HEK293 (cell line): ENCODE measurements around the gene ANP32B.

ENCODE experiments used
- CTCF ChIA-PET: fragments of 350-600 bp; formaldehyde crosslinking; extraction: SDS; loops from one replicate; lab custom pipeline; 2021; ENCODE audit warnings: antibody characterized with exemption; lab: Yijun Ruan, JAX
- POLR2A ChIA-PET: fragments of 300-600 bp; formaldehyde crosslinking; extraction: SDS; loops from one replicate; lab custom pipeline; 2020; ENCODE audit warnings: antibody characterized with exemption, inconsistent platforms; lab: Yijun Ruan, JAX
- H3K27ac ChIP-seq: fragments of 200-500 bp; sonication (Bioruptor generic); 2 replicates; pipeline ENCODE4 v1.5.1; 2014; ENCODE audit warnings: low read depth, low read length, control low read depth, inconsistent platforms; ENCODE audit errors: extremely low read depth
- H3K36me3 ChIP-seq, 2 experiments: fragments of 200-500 bp in 1 of 2; sonication (Bioruptor generic) in 1 of 2; 1 replicate in 1 of 2; 2 replicates in 1 of 2; pipeline ENCODE4 v1.5.1; 2014 to 2017; ENCODE audit warnings: inconsistent platforms in 2 of 2, low read length in 2 of 2; ENCODE audit not compliant: control insufficient read depth in 2 of 2, insufficient read depth in 1 of 2
- H3K4me1 ChIP-seq: fragments of 200-500 bp; sonication (Bioruptor generic); 2 replicates; pipeline ENCODE4 v1.5.1; 2014; ENCODE audit warnings: mild to moderate bottlenecking, low read length, inconsistent platforms; ENCODE audit not compliant: control insufficient read depth, insufficient read depth
- H3K4me3 ChIP-seq: 2 replicates; pipeline ENCODE4 v1.5.1; 2011; ENCODE audit warnings: low read depth, mild to moderate bottlenecking, control low read depth, low read length, moderate library complexity
- H3K9me3 ChIP-seq: fragments of 200-500 bp; sonication (Bioruptor generic); 2 replicates; pipeline ENCODE4 v1.5.1; 2014; ENCODE audit warnings: low read depth, low read length, inconsistent platforms; ENCODE audit not compliant: control insufficient read depth, insufficient read depth
- ZBTB1 ChIP-seq: fragments of 450-650 bp; formaldehyde crosslinking; IDR thresholded peaks from 2 replicates; pipeline ENCODE4 v1.5.1; 2016; ENCODE audit warnings: missing biosample characterization, missing genetic modification characterization
- ZBTB21 ChIP-seq: fragments of 450-650 bp; formaldehyde crosslinking; IDR thresholded peaks from 2 replicates; pipeline ENCODE4 v1.5.1; 2017; ENCODE audit warnings: missing biosample characterization, missing genetic modification characterization
- ZBTB48 ChIP-seq: fragments of 450-650 bp; formaldehyde crosslinking; IDR thresholded peaks from 2 replicates; pipeline ENCODE4 v1.5.1; 2016; ENCODE audit warnings: missing biosample characterization, missing genetic modification characterization
- ZFP37 ChIP-seq: fragments of 450-650 bp; formaldehyde crosslinking; IDR thresholded peaks from 2 replicates; pipeline ENCODE4 v1.5.1; 2016; ENCODE audit warnings: missing biosample characterization, missing genetic modification characterization
- ZFP69B ChIP-seq: fragments of 450-650 bp; formaldehyde crosslinking; IDR thresholded peaks from 2 replicates; pipeline ENCODE4 v1.5.1; 2016; ENCODE audit warnings: missing biosample characterization, missing genetic modification characterization
- ZNF140 ChIP-seq: fragments of 450-650 bp; formaldehyde crosslinking; IDR thresholded peaks from 2 replicates; pipeline ENCODE4 v1.5.1; 2016; ENCODE audit warnings: missing biosample characterization, missing genetic modification characterization
- ZNF175 ChIP-seq: fragments of 450-650 bp; formaldehyde crosslinking; IDR thresholded peaks from 2 replicates; pipeline ENCODE4 v1.5.1; 2016; ENCODE audit warnings: missing biosample characterization, missing genetic modification characterization
- ZNF19 ChIP-seq: fragments of 450-650 bp; formaldehyde crosslinking; IDR thresholded peaks from 2 replicates; pipeline ENCODE4; 2016; ENCODE audit warnings: missing biosample characterization, missing genetic modification characterization, low read depth
- ZNF221 ChIP-seq: fragments of 450-650 bp; formaldehyde crosslinking; IDR thresholded peaks from 2 replicates; pipeline ENCODE4 v1.5.1; 2017; ENCODE audit warnings: missing biosample characterization, missing genetic modification characterization, borderline replicate concordance
- ZNF366 ChIP-seq: fragments of 450-650 bp; formaldehyde crosslinking; conservative IDR thresholded peaks from 2 replicates; pipeline ENCODE4 v1.5.1; 2016; ENCODE audit warnings: missing biosample characterization, missing genetic modification characterization
- ZNF404 ChIP-seq: fragments of 450-650 bp; formaldehyde crosslinking; IDR thresholded peaks from 2 replicates; pipeline ENCODE4 v1.5.1; 2017; ENCODE audit warnings: missing biosample characterization, missing genetic modification characterization
- ZNF433 ChIP-seq: fragments of 450-650 bp; formaldehyde crosslinking; IDR thresholded peaks from 2 replicates; pipeline ENCODE4 v1.5.1; 2016; ENCODE audit warnings: missing biosample characterization, missing genetic modification characterization, low read depth
- ZNF48 ChIP-seq: fragments of 450-650 bp; formaldehyde crosslinking; IDR thresholded peaks from 2 replicates; pipeline ENCODE4 v1.5.1; 2016; ENCODE audit warnings: missing biosample characterization, missing genetic modification characterization
- ZNF610 ChIP-seq: fragments of 450-650 bp; formaldehyde crosslinking; IDR thresholded peaks from 2 replicates; pipeline ENCODE4 v1.5.1; 2016; ENCODE audit warnings: missing biosample characterization, missing genetic modification characterization, borderline replicate concordance
- ZNF670 ChIP-seq: fragments of 450-650 bp; formaldehyde crosslinking; IDR thresholded peaks from 2 replicates; pipeline ENCODE4 v1.5.1; 2016; ENCODE audit warnings: missing biosample characterization, missing genetic modification characterization, low read depth
- ZNF785 ChIP-seq: fragments of 450-650 bp; formaldehyde crosslinking; IDR thresholded peaks from 2 replicates; pipeline ENCODE4 v1.5.1; 2016; ENCODE audit warnings: missing biosample characterization, missing genetic modification characterization
- TF ChIP-seq, protein P1 (sequence below): fragments of 450-650 bp; formaldehyde crosslinking; IDR thresholded peaks from 2 replicates; pipeline ENCODE4 v1.5.1; 2016; ENCODE audit warnings: missing biosample characterization, missing genetic modification characterization
- TF ChIP-seq, protein P2 (sequence below): fragments of 450-650 bp; formaldehyde crosslinking; IDR thresholded peaks from 2 replicates; pipeline ENCODE4 v1.5.1; 2016; ENCODE audit warnings: missing biosample characterization, missing genetic modification characterization, borderline replicate concordance
- TF ChIP-seq, protein P3 (sequence below): fragments of 450-650 bp; formaldehyde crosslinking; IDR thresholded peaks from 2 replicates; pipeline ENCODE4 v1.5.1; 2016; ENCODE audit warnings: missing biosample characterization, missing genetic modification characterization
- TF ChIP-seq, protein P4 (sequence below): fragments of 450-650 bp; formaldehyde crosslinking; IDR thresholded peaks from 2 replicates; pipeline ENCODE4 v1.5.1; 2016; ENCODE audit warnings: missing biosample characterization, missing genetic modification characterization, borderline replicate concordance
- TF ChIP-seq, protein P5 (sequence below): fragments of 450-650 bp; formaldehyde crosslinking; IDR thresholded peaks from 2 replicates; pipeline ENCODE4 v1.5.1; 2016; ENCODE audit warnings: missing biosample characterization, missing genetic modification characterization

Gene ANP32B

DNA sequence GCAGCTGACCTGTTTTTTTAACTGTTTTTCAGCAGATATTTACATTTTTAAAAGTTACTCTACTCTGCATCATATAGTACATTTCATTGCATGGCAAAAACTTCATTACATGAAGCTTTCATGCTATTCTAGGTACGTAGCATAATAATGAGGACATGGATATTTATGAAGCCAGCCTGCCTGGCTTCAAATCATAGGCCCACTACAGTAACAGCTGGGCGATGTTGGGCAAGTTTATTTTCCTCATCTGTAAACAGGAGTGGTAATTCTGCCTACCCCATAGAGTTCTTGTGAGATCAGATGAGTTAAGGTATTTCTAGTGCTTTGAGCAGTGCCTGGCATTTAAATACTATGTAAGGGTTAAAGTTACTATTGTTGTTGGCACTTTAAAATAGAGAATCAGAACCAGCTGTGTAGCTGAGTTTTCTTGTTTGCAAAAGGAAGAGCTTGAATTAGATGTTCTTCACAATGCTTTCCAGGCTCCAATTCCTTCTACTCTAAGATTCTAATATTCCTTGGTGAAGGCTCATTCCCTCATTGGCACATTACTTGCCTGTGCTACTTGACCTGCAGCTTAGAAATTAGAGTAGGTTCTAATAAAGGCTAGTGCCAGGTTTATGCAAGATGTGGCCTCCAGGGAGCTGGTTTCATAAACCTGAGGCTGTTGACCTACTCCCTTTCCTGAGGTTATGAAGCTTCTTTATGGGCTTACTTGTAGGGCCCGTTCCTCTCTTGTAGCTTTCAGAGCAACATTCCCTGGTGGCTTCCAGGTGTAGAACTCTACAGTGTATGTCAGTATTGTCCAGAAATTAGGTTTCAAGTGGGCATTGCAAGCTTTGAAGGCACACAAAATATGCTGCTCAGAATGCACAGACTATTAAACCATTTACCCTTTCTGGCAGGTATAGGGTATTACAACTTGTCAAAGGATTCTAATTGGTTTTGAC is 14.5 kb downstream of the ANP32B start:
- POLR2A ChIA-PET: interaction anchor here (1.2 kb wide), 1 partner anchor 59 kb away, joined by 3 read pairs; the partner anchor contains the start of gene NANS
- H3K36me3 ChIP-seq: peaks cover 11 to 79% of the 10 kb centered on the region in 2 experiments

DNA sequence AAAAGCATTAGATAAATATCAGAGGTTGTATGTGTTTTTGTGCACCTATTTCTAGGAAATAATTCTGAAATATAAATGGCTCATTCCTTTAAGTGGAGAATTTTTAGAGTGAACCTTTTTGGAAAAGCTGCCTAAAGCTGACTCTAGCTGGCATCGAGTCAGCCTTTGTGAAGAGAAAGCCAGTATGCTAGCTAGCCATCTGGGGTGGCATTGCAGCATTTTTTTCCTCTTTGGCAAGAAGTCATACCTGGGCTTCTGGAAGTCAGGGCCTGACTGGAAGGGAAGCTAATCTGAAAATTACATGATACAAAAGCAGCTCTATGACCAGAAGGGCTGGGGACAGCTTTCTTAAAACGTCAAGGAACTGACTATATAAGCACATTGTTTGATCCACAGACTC is 19.7 kb downstream of the ANP32B start:
- no peak overlapping the region for H3K4me3 ChIP-seq
- POLR2A ChIA-PET: interaction anchor here (1.0 kb wide), 1 partner anchor 10 kb away, joined by 3 read pairs; no protein-coding TSS in a partner anchor
- no peaks in the 10 kb centered on the region for H3K4me1 ChIP-seq
- peaks cover 5 to 95% of the 10 kb centered on the region in 2 experiments for H3K36me3 ChIP-seq
- H3K9me3 ChIP-seq: no peaks in the 10 kb centered on the region
- CTCF ChIA-PET: interaction anchor here (0.5 to 2.5 kb wide), 5 partner anchors 12 to 536 kb away, joined by 3 to 10 read pairs (median 3); partner anchors contain the start of gene TRMO
- H3K27ac ChIP-seq: no peak overlapping the region
- TF ChIP-seq, protein P1, sequence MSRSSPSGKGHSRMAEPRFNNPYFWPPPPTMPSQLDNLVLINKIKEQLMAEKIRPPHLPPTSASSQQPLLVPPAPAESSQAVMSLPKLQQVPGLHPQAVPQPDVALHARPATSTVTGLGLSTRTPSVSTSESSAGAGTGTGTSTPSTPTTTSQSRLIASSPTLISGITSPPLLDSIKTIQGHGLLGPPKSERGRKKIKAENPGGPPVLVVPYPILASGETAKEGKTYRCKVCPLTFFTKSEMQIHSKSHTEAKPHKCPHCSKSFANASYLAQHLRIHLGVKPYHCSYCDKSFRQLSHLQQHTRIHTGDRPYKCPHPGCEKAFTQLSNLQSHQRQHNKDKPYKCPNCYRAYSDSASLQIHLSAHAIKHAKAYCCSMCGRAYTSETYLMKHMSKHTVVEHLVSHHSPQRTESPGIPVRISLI: no peak
- TF ChIP-seq ZFP69B (tag by site-specific recombination) (no peak), ZNF610 (tag by site-specific recombination) (no peak), ZNF785 (no peak), ZNF366 (tag by site-specific recombination) (no peak), ZNF404 (no peak), ZNF175 (tag by site-specific recombination) (no peak), ZNF48 (no peak), ZNF140 (tag by site-specific recombination) (no peak), ZFP37 (tag by site-specific recombination) (no peak)
- TF ChIP-seq, protein P2, sequence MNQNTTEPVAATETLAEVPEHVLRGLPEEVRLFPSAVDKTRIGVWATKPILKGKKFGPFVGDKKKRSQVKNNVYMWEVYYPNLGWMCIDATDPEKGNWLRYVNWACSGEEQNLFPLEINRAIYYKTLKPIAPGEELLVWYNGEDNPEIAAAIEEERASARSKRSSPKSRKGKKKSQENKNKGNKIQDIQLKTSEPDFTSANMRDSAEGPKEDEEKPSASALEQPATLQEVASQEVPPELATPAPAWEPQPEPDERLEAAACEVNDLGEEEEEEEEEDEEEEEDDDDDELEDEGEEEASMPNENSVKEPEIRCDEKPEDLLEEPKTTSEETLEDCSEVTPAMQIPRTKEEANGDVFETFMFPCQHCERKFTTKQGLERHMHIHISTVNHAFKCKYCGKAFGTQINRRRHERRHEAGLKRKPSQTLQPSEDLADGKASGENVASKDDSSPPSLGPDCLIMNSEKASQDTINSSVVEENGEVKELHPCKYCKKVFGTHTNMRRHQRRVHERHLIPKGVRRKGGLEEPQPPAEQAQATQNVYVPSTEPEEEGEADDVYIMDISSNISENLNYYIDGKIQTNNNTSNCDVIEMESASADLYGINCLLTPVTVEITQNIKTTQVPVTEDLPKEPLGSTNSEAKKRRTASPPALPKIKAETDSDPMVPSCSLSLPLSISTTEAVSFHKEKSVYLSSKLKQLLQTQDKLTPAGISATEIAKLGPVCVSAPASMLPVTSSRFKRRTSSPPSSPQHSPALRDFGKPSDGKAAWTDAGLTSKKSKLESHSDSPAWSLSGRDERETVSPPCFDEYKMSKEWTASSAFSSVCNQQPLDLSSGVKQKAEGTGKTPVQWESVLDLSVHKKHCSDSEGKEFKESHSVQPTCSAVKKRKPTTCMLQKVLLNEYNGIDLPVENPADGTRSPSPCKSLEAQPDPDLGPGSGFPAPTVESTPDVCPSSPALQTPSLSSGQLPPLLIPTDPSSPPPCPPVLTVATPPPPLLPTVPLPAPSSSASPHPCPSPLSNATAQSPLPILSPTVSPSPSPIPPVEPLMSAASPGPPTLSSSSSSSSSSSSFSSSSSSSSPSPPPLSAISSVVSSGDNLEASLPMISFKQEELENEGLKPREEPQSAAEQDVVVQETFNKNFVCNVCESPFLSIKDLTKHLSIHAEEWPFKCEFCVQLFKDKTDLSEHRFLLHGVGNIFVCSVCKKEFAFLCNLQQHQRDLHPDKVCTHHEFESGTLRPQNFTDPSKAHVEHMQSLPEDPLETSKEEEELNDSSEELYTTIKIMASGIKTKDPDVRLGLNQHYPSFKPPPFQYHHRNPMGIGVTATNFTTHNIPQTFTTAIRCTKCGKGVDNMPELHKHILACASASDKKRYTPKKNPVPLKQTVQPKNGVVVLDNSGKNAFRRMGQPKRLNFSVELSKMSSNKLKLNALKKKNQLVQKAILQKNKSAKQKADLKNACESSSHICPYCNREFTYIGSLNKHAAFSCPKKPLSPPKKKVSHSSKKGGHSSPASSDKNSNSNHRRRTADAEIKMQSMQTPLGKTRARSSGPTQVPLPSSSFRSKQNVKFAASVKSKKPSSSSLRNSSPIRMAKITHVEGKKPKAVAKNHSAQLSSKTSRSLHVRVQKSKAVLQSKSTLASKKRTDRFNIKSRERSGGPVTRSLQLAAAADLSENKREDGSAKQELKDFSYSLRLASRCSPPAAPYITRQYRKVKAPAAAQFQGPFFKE: no peak
- TF ChIP-seq, protein P3, sequence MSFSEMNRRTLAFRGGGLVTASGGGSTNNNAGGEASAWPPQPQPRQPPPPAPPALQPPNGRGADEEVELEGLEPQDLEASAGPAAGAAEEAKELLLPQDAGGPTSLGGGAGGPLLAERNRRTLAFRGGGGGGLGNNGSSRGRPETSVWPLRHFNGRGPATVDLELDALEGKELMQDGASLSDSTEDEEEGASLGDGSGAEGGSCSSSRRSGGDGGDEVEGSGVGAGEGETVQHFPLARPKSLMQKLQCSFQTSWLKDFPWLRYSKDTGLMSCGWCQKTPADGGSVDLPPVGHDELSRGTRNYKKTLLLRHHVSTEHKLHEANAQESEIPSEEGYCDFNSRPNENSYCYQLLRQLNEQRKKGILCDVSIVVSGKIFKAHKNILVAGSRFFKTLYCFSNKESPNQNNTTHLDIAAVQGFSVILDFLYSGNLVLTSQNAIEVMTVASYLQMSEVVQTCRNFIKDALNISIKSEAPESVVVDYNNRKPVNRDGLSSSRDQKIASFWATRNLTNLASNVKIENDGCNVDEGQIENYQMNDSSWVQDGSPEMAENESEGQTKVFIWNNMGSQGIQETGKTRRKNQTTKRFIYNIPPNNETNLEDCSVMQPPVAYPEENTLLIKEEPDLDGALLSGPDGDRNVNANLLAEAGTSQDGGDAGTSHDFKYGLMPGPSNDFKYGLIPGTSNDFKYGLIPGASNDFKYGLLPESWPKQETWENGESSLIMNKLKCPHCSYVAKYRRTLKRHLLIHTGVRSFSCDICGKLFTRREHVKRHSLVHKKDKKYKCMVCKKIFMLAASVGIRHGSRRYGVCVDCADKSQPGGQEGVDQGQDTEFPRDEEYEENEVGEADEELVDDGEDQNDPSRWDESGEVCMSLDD: no peak
- TF ChIP-seq, protein P4, sequence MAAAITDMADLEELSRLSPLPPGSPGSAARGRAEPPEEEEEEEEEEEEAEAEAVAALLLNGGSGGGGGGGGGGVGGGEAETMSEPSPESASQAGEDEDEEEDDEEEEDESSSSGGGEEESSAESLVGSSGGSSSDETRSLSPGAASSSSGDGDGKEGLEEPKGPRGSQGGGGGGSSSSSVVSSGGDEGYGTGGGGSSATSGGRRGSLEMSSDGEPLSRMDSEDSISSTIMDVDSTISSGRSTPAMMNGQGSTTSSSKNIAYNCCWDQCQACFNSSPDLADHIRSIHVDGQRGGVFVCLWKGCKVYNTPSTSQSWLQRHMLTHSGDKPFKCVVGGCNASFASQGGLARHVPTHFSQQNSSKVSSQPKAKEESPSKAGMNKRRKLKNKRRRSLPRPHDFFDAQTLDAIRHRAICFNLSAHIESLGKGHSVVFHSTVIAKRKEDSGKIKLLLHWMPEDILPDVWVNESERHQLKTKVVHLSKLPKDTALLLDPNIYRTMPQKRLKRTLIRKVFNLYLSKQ: no peak
- TF ChIP-seq, protein P5, sequence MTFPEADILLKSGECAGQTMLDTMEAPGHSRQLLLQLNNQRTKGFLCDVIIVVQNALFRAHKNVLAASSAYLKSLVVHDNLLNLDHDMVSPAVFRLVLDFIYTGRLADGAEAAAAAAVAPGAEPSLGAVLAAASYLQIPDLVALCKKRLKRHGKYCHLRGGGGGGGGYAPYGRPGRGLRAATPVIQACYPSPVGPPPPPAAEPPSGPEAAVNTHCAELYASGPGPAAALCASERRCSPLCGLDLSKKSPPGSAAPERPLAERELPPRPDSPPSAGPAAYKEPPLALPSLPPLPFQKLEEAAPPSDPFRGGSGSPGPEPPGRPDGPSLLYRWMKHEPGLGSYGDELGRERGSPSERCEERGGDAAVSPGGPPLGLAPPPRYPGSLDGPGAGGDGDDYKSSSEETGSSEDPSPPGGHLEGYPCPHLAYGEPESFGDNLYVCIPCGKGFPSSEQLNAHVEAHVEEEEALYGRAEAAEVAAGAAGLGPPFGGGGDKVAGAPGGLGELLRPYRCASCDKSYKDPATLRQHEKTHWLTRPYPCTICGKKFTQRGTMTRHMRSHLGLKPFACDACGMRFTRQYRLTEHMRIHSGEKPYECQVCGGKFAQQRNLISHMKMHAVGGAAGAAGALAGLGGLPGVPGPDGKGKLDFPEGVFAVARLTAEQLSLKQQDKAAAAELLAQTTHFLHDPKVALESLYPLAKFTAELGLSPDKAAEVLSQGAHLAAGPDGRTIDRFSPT: no peak

More for the DNA sequence above, 14.5 kb downstream of the ANP32B start:
- no peak overlapping the region for H3K27ac ChIP-seq
- CTCF ChIA-PET: interaction anchor here (0.6 to 1.7 kb wide), 4 partner anchors 9 to 383 kb away, joined by 3 to 7 read pairs (median 4); partner anchors contain the start of gene NANS
- no peak for TF ChIP-seq ZBTB48 (tag by site-specific recombination)
- no peak for TF ChIP-seq ZNF433 (tag by site-specific recombination)
- TF ChIP-seq ZNF221: no peak
- no peak for TF ChIP-seq ZBTB21 (tag by site-specific recombination)
- TF ChIP-seq ZNF670: no peak
- no peak for TF ChIP-seq ZBTB1 (tag by site-specific recombination)
- no peak for TF ChIP-seq ZNF19 (tag by site-specific recombination)
- no peaks in the 10 kb centered on the region for H3K9me3 ChIP-seq
- no peak overlapping the region for H3K4me3 ChIP-seq
- no peaks in the 10 kb centered on the region for H3K4me1 ChIP-seq
